A673 (cell line): Measurements from ENCODE around the gene SYNE3.

Experiments
- EZH2 ChIP-seq: fragments of 200-600 bp; sonication (generic); IDR thresholded peaks from 2 replicates; pipeline ENCODE4 v1.6.1; 2017; ENCODE audit warnings: borderline replicate concordance, low read depth, mild to moderate bottlenecking, mixed read lengths, antibody characterized with exemption, low read length; ENCODE audit not compliant: poor library complexity, severe bottlenecking
- TF ChIP-seq, protein P1 (sequence below): fragments of 300-800, 200-600 bp; sonication (generic); conservative IDR thresholded peaks from 2 replicates; pipeline ENCODE4 v1.5.1; 2017; ENCODE audit warnings: low read depth, mild to moderate bottlenecking, antibody characterized with exemption, low read length, moderate library complexity, mixed read lengths

DNA sequence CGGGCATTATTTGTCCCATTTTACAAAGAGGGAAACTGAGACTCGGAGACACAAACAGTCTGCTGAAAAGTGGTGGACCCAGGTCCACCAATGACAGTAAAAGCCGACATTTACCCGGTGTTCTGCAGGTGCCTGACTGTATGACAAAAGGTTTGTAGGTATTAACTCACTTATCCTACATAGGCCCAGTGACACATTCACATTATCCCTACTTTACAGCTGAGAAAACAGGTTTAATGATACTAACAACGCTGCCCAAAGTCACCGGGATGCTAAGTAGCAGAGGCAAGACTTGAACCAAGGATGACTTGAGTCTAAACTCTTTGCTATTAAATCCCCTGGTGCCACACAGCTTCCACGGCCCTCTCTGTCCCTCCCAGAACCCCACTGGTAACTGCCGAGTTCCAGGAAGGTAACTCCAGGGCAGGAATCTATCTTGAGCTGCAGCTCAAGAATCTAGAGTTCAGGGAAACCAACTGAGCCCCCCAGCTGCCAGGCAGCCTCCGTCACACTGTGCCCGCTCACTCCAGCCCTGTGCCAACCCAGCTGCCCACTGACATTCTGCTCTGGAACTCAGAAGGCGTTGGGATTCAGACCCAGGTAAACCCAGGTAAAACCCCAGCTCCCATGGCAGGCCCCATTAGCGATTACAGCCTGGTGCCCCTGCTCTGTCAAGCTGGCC, 33.7 kb downstream of the SYNE3 start:
- TF ChIP-seq, protein P1, sequence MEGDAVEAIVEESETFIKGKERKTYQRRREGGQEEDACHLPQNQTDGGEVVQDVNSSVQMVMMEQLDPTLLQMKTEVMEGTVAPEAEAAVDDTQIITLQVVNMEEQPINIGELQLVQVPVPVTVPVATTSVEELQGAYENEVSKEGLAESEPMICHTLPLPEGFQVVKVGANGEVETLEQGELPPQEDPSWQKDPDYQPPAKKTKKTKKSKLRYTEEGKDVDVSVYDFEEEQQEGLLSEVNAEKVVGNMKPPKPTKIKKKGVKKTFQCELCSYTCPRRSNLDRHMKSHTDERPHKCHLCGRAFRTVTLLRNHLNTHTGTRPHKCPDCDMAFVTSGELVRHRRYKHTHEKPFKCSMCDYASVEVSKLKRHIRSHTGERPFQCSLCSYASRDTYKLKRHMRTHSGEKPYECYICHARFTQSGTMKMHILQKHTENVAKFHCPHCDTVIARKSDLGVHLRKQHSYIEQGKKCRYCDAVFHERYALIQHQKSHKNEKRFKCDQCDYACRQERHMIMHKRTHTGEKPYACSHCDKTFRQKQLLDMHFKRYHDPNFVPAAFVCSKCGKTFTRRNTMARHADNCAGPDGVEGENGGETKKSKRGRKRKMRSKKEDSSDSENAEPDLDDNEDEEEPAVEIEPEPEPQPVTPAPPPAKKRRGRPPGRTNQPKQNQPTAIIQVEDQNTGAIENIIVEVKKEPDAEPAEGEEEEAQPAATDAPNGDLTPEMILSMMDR = no peak
- TF ChIP-seq EZH2 = no peak
